Erythroblast (primary cell): ENCODE measurements around the gene UBE2K.

Experiments used
- DNase-seq, 2 experiments: peaks; one replicate each; lab custom pipeline; 2025; lab: John Stamatoyannopoulos, UW
- GATA1 ChIP-seq: IDR thresholded peaks from 2 replicates; pipeline ENCODE4 v1.6.1; 2011; ENCODE audit warnings: low read depth, mild to moderate bottlenecking, control low read depth, low read length, moderate library complexity
- POLR2A ChIP-seq: IDR thresholded peaks from 2 replicates; pipeline ENCODE4 v1.6.1; 2011; ENCODE audit warnings: mild to moderate bottlenecking, low read length

The UBE2K gene

DNA sequence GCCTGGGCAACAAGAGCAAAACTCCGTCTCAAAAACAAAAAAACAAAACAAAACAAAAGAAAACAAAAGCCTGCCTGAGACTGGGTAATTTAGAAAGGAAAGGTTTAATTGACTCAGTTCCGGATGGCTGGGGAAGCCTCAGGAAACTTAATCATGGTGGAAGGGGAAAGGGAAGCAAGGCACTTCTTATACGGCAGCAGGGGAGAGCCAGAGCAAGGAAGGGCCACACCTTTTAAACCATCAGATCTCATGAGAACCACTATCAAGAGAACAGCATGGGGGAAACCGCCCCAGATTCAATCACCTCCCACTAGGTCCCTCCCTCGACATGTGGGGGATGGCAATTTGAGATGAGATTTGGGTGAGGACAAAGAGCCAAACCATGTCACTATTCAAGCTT lies 122.2 kb downstream of the UBE2K start:
- DNase-seq: peak; percentile 19 to 59
- TF ChIP-seq POLR2A (no peak), GATA1 (no peak)

GRCh38 chr4:39821951-39822350 lies 124.0 kb downstream of the UBE2K start:
- TF ChIP-seq GATA1: no peak
- TF ChIP-seq POLR2A: no peak
- no peak for DNase-seq

DNA sequence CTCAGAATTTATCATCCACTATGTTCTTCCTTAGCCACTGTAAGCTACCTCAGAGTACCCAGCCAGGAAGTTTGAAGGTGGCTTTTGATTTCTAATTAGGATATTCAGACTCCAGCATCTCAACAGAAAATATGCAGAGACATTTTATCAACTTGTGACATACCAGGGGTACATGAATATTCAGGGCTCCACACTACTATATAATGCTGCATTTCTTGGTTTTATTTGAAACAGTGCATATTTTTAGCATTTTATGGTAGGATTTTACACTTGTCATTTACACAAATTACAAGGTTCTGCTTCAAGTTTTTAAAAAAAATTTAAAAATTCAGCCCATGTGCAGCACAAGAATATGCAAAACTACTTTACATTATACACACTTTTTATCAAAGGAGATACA lies 124.7 kb downstream of the UBE2K start:
- TF ChIP-seq POLR2A: no peak
- no peak for TF ChIP-seq GATA1

GRCh38 chr4:39823191-39823590 lies 125.3 kb downstream of the UBE2K start:
- DNase-seq: peak; percentile 7 to 38
- no peak for TF ChIP-seq POLR2A
- no peak for TF ChIP-seq GATA1

More for the DNA sequence above, 124.7 kb downstream of the UBE2K start:
- no peak for DNase-seq

DNA sequence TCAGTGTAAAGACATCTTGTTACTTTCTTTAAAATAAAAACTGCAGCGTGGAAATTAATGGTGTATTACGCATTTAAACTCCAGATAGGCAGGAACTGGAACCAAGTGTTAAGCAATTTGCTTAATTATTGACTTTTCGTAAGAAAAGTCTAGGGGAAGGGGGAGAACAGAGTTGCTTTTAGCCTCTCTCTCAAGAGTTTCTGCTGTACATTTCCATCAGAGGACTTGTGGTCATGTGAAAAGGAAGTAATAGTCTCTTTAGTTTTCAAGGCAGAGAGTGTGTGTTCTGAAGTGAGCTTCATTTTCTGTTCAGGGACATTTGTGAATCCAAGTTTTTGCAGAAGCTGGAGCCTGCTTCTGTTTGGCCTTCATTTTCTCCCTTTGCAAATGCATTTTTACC lies 127.2 kb downstream of the UBE2K start:
- TF ChIP-seq GATA1 (no peak), POLR2A (no peak)
- DNase-seq: no peak

DNA sequence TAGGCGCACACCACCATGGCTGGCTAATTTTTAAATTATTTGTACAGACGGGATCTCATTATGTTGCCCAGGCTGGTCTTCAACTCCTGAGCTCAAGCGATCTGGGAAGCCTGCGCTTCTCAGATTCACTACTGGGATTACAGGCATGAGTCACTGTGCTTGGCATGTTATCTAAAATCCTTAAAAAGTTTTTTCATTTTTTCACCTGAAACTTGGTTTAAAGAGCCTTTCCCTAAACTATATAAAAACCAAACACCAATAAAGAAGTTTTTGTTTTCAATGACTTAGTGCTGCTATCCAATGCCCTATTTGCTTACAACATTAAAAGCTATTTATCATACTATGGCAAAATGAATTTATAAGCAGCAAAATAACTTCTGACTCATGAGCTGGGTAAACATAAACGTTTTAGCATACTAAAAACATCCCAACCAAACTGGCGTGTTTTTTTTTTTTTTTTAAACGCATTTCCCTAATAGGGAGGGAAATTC lies 127.8 kb downstream of the UBE2K start:
- DNase-seq: no peak
- no peak for TF ChIP-seq GATA1
- TF ChIP-seq POLR2A: no peak
